C1 segment of cervical spinal cord (tissue), 14 donors: ENCODE measurements around the gene TBX10.
"Not testable (repeated sequence)": the region's sequence is repeated elsewhere in the genome, so short reads cannot be mapped to it uniquely, and the experiment has no call there.

ENCODE experiments used
- DNase-seq, 14 donors: peaks; one replicate each; lab custom pipeline; 2025; lab: John Stamatoyannopoulos, UW

The TBX10 gene

GRCh38 chr11:67639438-67639859 lies at the start of gene TBX10:
Gene TBX10, minus strand, starts transcription at chr11:67639763. Its CDS starts 291 bp downstream, at chr11:67639472.
- DNase-seq = no peak

GRCh38 chr11:67689178-67689577 lies 49.6 kb upstream of the TBX10 start:
- no peak for DNase-seq

- DNase-seq = no peak
Observed at GRCh38 chr11:67687986-67688385, 48.4 kb upstream of the TBX10 start.

- DNase-seq = not testable (repeated sequence)
Observed at GRCh38 chr11:67685641-67686332, 46.2 kb upstream of the TBX10 start.

- not testable (repeated sequence) for DNase-seq
Observed at GRCh38 chr11:67682126-67683034, 42.8 kb upstream of the TBX10 start.

GRCh38 chr11:67680696-67681470 lies 41.3 kb upstream of the TBX10 start:
- DNase-seq = no peak

- no peak for DNase-seq
Observed at GRCh38 chr11:67675058-67675747, 35.6 kb upstream of the TBX10 start.

GRCh38 chr11:67674442-67674871 lies 34.9 kb upstream of the TBX10 start, which contains the start of gene ALDH3B2:
Gene ALDH3B2, minus strand, starts transcription at chr11:67674623. Its CDS starts 7,688 bp downstream, at chr11:67666935.
- no peak for DNase-seq

- no peak for DNase-seq
Observed at GRCh38 chr11:67673902-67674301, 34.3 kb upstream of the TBX10 start.

- DNase-seq = no peak
Observed at GRCh38 chr11:67673358-67673757, 33.8 kb upstream of the TBX10 start.

- DNase-seq = no peak
Observed at GRCh38 chr11:67671211-67671520, 31.6 kb upstream of the TBX10 start.

GRCh38 chr11:67670316-67671210 lies 31.0 kb upstream of the TBX10 start:
- DNase-seq = no peak

- no peak for DNase-seq
Observed at GRCh38 chr11:67668192-67668551, 28.6 kb upstream of the TBX10 start.

- DNase-seq = no peak
Observed at GRCh38 chr11:67667490-67668191, 28.1 kb upstream of the TBX10 start.

GRCh38 chr11:67666676-67667489 lies 27.3 kb upstream of the TBX10 start:
- DNase-seq = no peak

GRCh38 chr11:67666303-67666645 lies 26.7 kb upstream of the TBX10 start:
- no peak for DNase-seq

- DNase-seq = no peak
Observed at GRCh38 chr11:67665541-67666302, 26.2 kb upstream of the TBX10 start.
